GM12865 (cell line): ENCODE data around the gene MLLT6.

Experiments
- DNase-seq: peaks from one replicate; pipeline ENCODE4 v3.0.0; 2010; ENCODE audit warnings: low read depth
- H3K4me3 ChIP-seq: 2 replicates; pipeline ENCODE4 v1.5.1; 2011; ENCODE audit warnings: mild to moderate bottlenecking, low read depth, low read length, control low read depth
- TF ChIP-seq, protein P1 (sequence below): IDR thresholded peaks from 2 replicates; pipeline ENCODE4 v1.5.1; 2011; ENCODE audit warnings: low read length, control low read depth, low read depth, inconsistent platforms; ENCODE audit not compliant: insufficient read depth; ENCODE audit errors: missing control alignments

The MLLT6 gene

DNA sequence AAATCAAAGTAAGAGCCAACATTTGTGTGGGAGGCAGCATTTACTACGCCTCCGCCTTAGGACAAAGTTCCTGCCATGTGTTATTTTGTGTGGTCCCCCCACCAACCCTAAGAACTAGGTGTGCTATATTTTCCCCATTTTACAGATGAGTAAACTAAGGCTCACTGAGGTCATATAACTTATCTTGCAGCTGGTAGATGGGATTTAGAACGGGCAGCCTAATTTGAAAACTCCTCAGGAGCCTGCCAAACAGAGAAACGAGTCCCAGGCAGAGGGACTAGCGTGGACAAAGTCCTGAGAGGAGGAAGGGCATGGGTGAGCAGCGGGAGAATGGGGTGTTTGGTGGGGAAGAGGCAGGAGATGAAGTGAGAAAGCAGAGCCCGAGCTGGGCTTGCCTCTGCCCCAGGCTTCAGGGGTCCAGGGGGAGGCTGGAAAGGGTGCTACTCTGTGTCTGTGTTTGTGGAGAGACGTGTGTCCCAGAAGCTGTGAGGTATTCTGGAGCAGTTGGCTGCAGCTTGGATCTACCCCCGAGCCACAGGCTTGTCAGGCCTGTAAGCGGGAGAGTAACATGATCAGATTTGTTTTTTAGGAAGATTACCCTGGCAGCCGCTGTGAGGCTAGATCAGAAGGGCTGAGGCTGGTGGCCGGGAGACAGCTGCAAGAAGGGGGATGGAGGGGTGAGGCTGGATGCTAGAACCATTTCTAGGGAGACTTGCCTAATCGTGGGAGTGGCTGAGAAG, 5.0 kb downstream of the MLLT6 start:
- TF ChIP-seq, protein P1, sequence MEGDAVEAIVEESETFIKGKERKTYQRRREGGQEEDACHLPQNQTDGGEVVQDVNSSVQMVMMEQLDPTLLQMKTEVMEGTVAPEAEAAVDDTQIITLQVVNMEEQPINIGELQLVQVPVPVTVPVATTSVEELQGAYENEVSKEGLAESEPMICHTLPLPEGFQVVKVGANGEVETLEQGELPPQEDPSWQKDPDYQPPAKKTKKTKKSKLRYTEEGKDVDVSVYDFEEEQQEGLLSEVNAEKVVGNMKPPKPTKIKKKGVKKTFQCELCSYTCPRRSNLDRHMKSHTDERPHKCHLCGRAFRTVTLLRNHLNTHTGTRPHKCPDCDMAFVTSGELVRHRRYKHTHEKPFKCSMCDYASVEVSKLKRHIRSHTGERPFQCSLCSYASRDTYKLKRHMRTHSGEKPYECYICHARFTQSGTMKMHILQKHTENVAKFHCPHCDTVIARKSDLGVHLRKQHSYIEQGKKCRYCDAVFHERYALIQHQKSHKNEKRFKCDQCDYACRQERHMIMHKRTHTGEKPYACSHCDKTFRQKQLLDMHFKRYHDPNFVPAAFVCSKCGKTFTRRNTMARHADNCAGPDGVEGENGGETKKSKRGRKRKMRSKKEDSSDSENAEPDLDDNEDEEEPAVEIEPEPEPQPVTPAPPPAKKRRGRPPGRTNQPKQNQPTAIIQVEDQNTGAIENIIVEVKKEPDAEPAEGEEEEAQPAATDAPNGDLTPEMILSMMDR = no peak
- DNase-seq = no peak
- no peak overlapping the region for H3K4me3 ChIP-seq

DNA sequence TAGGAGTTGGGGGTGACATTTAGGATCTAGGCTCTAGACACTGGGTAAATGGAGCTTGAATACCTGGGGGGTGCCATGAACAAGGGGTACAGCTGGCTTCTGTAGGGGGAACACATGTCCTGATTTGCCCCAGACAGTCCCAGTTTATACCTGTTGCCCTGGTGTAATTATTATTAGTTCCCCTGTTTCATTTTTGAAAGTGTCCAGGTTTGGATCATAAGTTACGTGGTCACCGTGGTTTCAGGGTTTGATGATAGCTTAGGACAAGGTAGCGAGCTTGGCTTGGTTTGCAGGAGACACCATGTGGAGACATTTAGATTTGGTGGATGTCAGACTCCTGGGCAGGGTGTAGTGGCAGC, 5.5 kb downstream of the MLLT6 start:
- DNase-seq = no peak
- TF ChIP-seq, protein P1 = no peak
- H3K4me3 ChIP-seq = no peak overlapping the region

DNA sequence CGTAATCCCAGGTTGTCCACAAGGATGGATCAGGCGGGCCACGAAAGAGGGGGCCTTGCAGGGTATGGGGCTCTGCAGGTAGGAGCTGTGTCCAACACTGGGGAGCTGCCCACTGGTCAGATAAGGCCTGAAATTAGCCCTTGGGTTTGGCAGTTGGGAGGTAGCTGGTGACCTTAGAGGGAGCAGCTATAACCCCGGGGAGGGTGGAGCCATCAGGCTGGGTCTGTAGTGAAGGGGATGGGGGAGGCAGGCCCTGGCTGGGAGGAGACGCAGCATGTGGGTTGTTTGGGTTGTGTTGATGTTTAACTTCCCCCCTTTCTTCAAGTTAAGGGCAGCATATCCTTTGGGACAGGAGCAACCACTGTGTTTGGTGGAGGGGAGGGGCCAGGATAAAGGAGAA, 5.9 kb downstream of the MLLT6 start:
- no peak overlapping the region for H3K4me3 ChIP-seq
- DNase-seq = no peak
- TF ChIP-seq, protein P1 = no peak

DNA sequence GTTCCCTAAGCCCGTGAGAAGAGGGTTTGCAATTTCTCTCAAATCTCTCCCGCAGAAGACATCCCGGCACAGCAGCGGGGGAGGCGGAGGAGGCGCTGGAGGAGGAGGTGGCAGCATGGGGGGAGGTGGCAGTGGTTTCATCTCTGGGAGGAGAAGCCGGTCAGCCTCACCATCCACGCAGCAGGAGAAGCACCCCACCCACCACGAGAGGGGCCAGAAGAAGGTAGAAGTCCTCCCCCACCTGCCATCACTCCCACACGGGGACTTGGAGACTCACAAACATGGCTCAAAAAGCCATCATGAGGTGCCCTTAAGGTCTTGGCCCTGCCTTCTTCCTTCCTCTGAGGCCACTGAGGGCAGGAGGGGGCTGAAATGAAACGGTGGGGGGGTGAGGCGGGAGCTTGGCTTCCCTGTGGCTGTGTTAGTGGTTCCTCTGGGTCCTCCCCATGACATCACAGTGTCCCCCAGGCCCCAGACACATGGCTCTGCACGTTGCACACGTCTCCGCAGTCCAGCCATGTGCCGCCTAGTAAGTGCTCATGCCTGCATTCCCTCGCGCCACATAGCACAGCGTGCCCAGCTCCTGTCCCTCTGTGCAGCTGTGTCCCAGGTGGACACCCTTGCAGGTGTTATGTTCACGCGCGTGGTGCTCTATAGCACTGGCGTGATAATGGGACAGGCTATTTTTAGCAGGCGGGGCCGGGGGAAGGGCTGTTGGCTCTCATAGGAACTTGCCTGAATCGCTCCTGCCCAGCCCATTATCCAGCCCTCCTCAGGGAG, 6.9 kb downstream of the MLLT6 start:
- TF ChIP-seq, protein P1 = no peak
- H3K4me3 ChIP-seq = no peak overlapping the region
- DNase-seq = no peak

DNA sequence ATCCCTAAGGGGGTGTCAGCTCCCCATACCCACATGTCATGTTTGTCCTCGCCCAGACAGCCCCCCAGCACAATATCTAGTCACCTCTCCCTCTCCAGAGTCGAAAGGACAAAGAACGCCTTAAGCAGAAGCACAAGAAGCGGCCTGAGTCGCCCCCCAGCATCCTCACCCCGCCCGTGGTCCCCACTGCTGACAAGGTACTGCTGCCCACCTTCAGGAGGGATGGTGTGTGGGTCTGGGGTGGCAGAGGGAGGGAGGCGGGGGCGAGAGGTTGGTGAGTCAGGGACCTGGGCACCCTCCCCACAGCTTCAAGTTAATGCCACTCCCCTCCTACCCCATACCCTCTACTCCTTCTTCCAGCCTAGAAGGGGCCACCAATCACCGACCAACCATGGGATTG, 7.5 kb downstream of the MLLT6 start:
- H3K4me3 ChIP-seq = no peak overlapping the region
- no peak for DNase-seq
- TF ChIP-seq, protein P1 = no peak

DNA sequence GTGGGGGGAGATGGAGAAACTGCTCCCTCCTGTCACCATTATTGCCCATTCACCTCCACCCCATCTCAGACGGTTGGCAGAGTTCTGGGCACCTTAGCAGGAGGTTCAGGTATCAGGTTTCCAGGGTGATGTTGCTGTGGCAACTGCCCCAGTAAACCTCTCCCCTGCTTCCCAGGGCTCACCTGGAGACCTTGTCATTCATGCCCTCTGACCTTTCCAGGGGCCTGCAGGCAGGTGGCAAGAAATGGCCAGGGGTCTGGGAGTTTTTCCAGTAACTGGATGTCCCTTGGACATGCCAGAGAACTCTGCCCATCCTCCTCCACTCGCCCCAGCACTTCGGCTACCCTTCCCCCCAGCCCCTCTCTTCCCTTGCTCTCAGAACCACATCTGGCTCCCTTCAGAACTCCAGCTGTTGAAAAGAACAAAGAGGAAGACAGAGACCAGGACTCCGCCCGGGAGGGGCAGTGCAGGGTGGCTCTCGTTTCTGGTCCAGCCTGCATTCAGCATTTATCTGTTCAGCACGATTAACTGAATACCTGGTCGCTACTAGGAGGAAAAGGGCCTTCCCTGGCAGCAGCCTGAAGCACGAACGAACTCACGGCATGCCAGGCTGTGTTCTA, 8.5 kb downstream of the MLLT6 start:
- no peak for DNase-seq
- TF ChIP-seq, protein P1 = no peak
- no peak overlapping the region for H3K4me3 ChIP-seq
